A549 (cell line): Measurements from ENCODE around the gene JMJD8. TPM values are rescaled to one million over a fixed set of nuclear protein-coding genes. Genes with fewer than 3 reads are reported as not detected.

Source experiments
- ATAC-seq, 2 experiments: fragments of 200-7000 bp in 1 of 2; fragments of >200 bp in 1 of 2; cut with Nextera tagmentation in 1 of 2; cut with Tn5 transposase in 1 of 2; 3 replicates each; pipeline versions ENCODE4 v1.8.0 to v1.9.1; 2018 to 2020; ENCODE audit warnings: mild to moderate bottlenecking in 1 of 2, moderate library complexity in 1 of 2
- CTCF ChIA-PET: fragments of 300-600 bp; sonication (Branson Sonifier 250); formaldehyde crosslinking; extraction: SDS; loops from one replicate; lab custom pipeline; 2021; ENCODE audit warnings: antibody characterized with exemption, inconsistent platforms; lab: Yijun Ruan, JAX
- POLR2A ChIA-PET: fragments of 350-600 bp; formaldehyde crosslinking; extraction: SDS; loops from one replicate; lab custom pipeline; 2021; ENCODE audit warnings: antibody characterized with exemption, inconsistent platforms; lab: Yijun Ruan, JAX
- DNase-seq, 2 experiments: peaks; one replicate each; pipeline versions ENCODE4 v3.0.0 to v3.0.0-alpha.2; 2011 to 2016; ENCODE audit warnings: low read depth in 1 of 2, low spot score in 1 of 2
- FAIRE-seq: peaks from 2 replicates; lab custom pipeline; 2011; peaks lifted over from hg19 to GRCh38; lab: Jason Lieb, UNC
- H3K27ac ChIP-seq, 2 experiments: fragments of >200 bp; sonication (Bioruptor Twin); formaldehyde crosslinking; 3 replicates each; pipeline ENCODE4 v1.5.1; 2016 to 2017
- H3K4me1 ChIP-seq: fragments of >200 bp; sonication (Bioruptor Twin); formaldehyde crosslinking; 3 replicates; pipeline ENCODE4 v1.6.1; 2016
- H3K4me2 ChIP-seq: fragments of >200 bp; sonication (Bioruptor Twin); formaldehyde crosslinking; 3 replicates; pipeline ENCODE4 v1.6.1; 2016
- H3K4me3 ChIP-seq: fragments of >200 bp; sonication (Bioruptor Twin); formaldehyde crosslinking; 3 replicates; pipeline ENCODE4 v1.5.1; 2016
- H3K9me3 ChIP-seq: fragments of >200 bp; sonication (Bioruptor Twin); formaldehyde crosslinking; 3 replicates; pipeline ENCODE4 v1.6.1; 2016
- EHF ChIP-seq: fragments of 250-450 bp; sonication (Bioruptor Pico); IDR thresholded peaks from 2 replicates; pipeline ENCODE4 v1.5.0; 2020; ENCODE audit warnings: mild to moderate bottlenecking
- FOXS1 ChIP-seq: fragments of 250-450 bp; sonication (Bioruptor Pico); IDR thresholded peaks from 2 replicates; pipeline ENCODE4 v1.5.0; 2020; ENCODE audit warnings: mild to moderate bottlenecking, moderate library complexity
- HDAC2 ChIP-seq: fragments of 200-600 bp; sonication (generic); IDR thresholded peaks from 2 replicates; pipeline ENCODE4 v1.6.1; 2016
- HEYL ChIP-seq: fragments of 250-450 bp; sonication (Bioruptor Pico); IDR thresholded peaks from 2 replicates; pipeline ENCODE4 v1.8.0; 2021; ENCODE audit warnings: mild to moderate bottlenecking, moderate library complexity
- JUN ChIP-seq, 2 experiments: fragments of >200 bp; sonication (Bioruptor Twin); formaldehyde crosslinking; IDR thresholded peaks; 2 replicates in 1 of 2; 3 replicates in 1 of 2; pipeline ENCODE4 v1.6.1; 2016 to 2017
- NFE2L2 ChIP-seq: fragments of 150-350 bp; conservative IDR thresholded peaks from 2 replicates; pipeline ENCODE4 v1.6.1; 2014; ENCODE audit warnings: low read length
- NPAS2 ChIP-seq: fragments of 250-450 bp; sonication (Bioruptor Pico); IDR thresholded peaks from 2 replicates; pipeline ENCODE4 v1.8.0; 2022; ENCODE audit warnings: mild to moderate bottlenecking, moderate library complexity, borderline replicate concordance
- RAD21 ChIP-seq, 2 experiments: fragments of >200 bp in 1 of 2; sonication (Bioruptor Twin) in 1 of 2; formaldehyde crosslinking in 1 of 2; IDR thresholded peaks in 1 of 2; conservative IDR thresholded peaks in 1 of 2; 2 replicates in 1 of 2; 3 replicates in 1 of 2; pipeline ENCODE4 v1.6.1; 2012 to 2018; ENCODE audit warnings: inconsistent platforms in 1 of 2
- RARB ChIP-seq: fragments of 250-450 bp; sonication (Bioruptor Pico); IDR thresholded peaks from 2 replicates; pipeline ENCODE4 v1.8.0; 2021; ENCODE audit warnings: mild to moderate bottlenecking, moderate library complexity
- RCOR1 ChIP-seq: fragments of 150-350 bp; IDR thresholded peaks from 2 replicates; pipeline ENCODE4 v1.6.1; 2014; ENCODE audit warnings: antibody characterized with exemption, low read length, low read depth
- RNF2 ChIP-seq: fragments of 200-600 bp; sonication (generic); IDR thresholded peaks from 2 replicates; pipeline ENCODE4 v1.6.1; 2016; ENCODE audit warnings: low read depth, mild to moderate bottlenecking, antibody characterized with exemption, moderate library complexity, borderline replicate concordance
- ZC3H11A ChIP-seq: fragments of 450-650 bp; IDR thresholded peaks from 2 replicates; pipeline ENCODE4 v1.6.1; 2014; ENCODE audit warnings: antibody characterized with exemption, mild to moderate bottlenecking
- WGBS: methylation state at CpG from one replicate; pipeline ENCODE4 v1.1.6; 2017; ENCODE audit errors: missing lambda C conversion rate; 5-methylcytosine and 5-hydroxymethylcytosine counted together
- polyA plus RNA-seq, 4 experiments: library from polyadenylated mRNA; depleted of rRNA in 3 of 4; stranded (reverse); fragments of >200 nt; fragmentation: RNase III in 1 of 4; extraction: RNeasy Plus Mini Kit Qiagen cat#74134 plus additional on column Dnase treatment in 1 of 4; gene quantifications; 2 replicates in 3 of 4; 3 replicates in 1 of 4; pipeline ENCODE4 v1.2.3, GENCODE V29; 2011 to 2017
- TF ChIP-seq, protein P1 (sequence below): fragments of 250-450 bp; sonication (Bioruptor Pico); IDR thresholded peaks from 2 replicates; pipeline ENCODE4 v1.5.0; 2020; ENCODE audit warnings: low read depth, mild to moderate bottlenecking, moderate library complexity
- TF ChIP-seq, protein P2 (sequence below): fragments of >200 bp; sonication (Bioruptor Twin); formaldehyde crosslinking; IDR thresholded peaks from 3 replicates; pipeline ENCODE4 v1.6.1; 2016
- TF ChIP-seq, protein P3 (sequence below): fragments of 200-600 bp; sonication (generic); IDR thresholded peaks from 2 replicates; pipeline ENCODE4 v1.6.1; 2016; ENCODE audit warnings: antibody characterized with exemption, mild to moderate bottlenecking, moderate library complexity
- TF ChIP-seq, protein P4 (sequence below): fragments of >200 bp; sonication (Bioruptor Twin); formaldehyde crosslinking; IDR thresholded peaks from 3 replicates; pipeline ENCODE4 v1.5.1; 2016
- TF ChIP-seq, protein P5 (sequence below): fragments of 150-350 bp; IDR thresholded peaks from 2 replicates; pipeline ENCODE4 v1.6.1; 2014; ENCODE audit warnings: low read depth, mild to moderate bottlenecking, low read length

JMJD8 gene
- polyA plus RNA-seq, 2 of the 4 experiments (the other 2 are of a cell fraction), result 37.5 to 72.6 TPM

DNA sequence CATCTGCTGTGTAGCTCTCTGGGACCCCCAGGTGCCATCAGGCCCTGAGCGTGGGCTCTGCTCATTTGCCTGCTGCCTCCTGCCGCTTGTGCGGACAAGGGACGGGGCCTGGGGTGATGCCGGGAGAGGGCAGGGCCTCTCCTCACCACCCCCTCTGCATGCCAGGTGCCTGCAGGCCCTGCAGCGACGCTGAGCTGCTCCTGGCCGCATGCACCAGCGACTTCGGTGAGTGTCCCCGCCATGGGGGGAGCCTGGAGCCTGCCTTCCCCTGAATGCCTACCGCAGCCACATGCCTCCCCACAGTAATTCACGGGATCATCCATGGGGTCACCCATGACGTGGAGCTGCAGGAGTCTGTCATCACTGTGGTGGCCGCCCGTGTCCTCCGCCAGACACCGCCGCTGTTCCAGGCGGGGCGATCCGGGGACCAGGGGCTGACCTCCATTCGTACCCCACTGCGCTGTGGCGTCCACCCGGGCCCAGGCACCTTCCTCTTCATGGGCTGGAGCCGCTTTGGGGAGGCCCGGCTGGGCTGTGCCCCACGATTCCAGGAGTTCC is 32.7 kb upstream of the JMJD8 start:
- peaks cover 71% of the 10 kb centered on the region for H3K4me1 ChIP-seq

More for the DNA sequence above, 32.7 kb upstream of the JMJD8 start:
- WGBS, result 94% methylated on average over 6 of the region's 29 CpGs
- ChIA-PET POLR2A (interaction anchor here (2.4 kb wide), 2 partner anchors 8 to 11 kb away, joined by 12 to 23 read pairs; partner anchors contain the start of gene CCDC78), CTCF (interaction anchor here (1.3 to 25.1 kb wide), 7 partner anchors 10 to 69 kb away, joined by 5 to 656 read pairs (median 11); partner anchors contain the start of genes ANTKMT, CCDC78, CHTF18 and CIAO3)
- Histone ChIP-seq H3K4me3 (peak overlapping the region; percentile 64), H3K4me2 (peak overlapping the region; percentile 94), H3K9me3 (no peaks in the 10 kb centered on the region), H3K27ac (peak overlapping the region; percentile 80 to 99; a peak in 5 of 6 replicates)
- FAIRE-seq, result no peak
- ATAC-seq, result no peak
- TF ChIP-seq HDAC2 (no peak), HEYL (CRISPR knock-in tag) (no peak), JUN (IDR thresholded peaks at IDR 0.05) (no peak), NFE2L2 (no peak), EHF (CRISPR knock-in tag) (no peak), RAD21 (conservative IDR thresholded peaks at IDR 0.05 in 1 of 2, IDR thresholded peaks at IDR 0.05 in 1 of 2) (no peak), RNF2 (no peak), RARB (no peak), NPAS2 (CRISPR knock-in tag) (no peak), FOXS1 (CRISPR knock-in tag) (no peak), ZC3H11A (no peak), RCOR1 (no peak)
- TF ChIP-seq, protein P1, sequence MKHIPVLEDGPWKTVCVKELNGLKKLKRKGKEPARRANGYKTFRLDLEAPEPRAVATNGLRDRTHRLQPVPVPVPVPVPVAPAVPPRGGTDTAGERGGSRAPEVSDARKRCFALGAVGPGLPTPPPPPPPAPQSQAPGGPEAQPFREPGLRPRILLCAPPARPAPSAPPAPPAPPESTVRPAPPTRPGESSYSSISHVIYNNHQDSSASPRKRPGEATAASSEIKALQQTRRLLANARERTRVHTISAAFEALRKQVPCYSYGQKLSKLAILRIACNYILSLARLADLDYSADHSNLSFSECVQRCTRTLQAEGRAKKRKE (CRISPR knock-in tag), result no peak
- TF ChIP-seq, protein P2, sequence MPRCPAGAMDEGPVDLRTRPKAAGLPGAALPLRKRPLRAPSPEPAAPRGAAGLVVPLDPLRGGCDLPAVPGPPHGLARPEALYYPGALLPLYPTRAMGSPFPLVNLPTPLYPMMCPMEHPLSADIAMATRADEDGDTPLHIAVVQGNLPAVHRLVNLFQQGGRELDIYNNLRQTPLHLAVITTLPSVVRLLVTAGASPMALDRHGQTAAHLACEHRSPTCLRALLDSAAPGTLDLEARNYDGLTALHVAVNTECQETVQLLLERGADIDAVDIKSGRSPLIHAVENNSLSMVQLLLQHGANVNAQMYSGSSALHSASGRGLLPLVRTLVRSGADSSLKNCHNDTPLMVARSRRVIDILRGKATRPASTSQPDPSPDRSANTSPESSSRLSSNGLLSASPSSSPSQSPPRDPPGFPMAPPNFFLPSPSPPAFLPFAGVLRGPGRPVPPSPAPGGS, result no peak
- TF ChIP-seq, protein P3, sequence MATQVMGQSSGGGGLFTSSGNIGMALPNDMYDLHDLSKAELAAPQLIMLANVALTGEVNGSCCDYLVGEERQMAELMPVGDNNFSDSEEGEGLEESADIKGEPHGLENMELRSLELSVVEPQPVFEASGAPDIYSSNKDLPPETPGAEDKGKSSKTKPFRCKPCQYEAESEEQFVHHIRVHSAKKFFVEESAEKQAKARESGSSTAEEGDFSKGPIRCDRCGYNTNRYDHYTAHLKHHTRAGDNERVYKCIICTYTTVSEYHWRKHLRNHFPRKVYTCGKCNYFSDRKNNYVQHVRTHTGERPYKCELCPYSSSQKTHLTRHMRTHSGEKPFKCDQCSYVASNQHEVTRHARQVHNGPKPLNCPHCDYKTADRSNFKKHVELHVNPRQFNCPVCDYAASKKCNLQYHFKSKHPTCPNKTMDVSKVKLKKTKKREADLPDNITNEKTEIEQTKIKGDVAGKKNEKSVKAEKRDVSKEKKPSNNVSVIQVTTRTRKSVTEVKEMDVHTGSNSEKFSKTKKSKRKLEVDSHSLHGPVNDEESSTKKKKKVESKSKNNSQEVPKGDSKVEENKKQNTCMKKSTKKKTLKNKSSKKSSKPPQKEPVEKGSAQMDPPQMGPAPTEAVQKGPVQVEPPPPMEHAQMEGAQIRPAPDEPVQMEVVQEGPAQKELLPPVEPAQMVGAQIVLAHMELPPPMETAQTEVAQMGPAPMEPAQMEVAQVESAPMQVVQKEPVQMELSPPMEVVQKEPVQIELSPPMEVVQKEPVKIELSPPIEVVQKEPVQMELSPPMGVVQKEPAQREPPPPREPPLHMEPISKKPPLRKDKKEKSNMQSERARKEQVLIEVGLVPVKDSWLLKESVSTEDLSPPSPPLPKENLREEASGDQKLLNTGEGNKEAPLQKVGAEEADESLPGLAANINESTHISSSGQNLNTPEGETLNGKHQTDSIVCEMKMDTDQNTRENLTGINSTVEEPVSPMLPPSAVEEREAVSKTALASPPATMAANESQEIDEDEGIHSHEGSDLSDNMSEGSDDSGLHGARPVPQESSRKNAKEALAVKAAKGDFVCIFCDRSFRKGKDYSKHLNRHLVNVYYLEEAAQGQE, result no peak
- TF ChIP-seq, protein P4, sequence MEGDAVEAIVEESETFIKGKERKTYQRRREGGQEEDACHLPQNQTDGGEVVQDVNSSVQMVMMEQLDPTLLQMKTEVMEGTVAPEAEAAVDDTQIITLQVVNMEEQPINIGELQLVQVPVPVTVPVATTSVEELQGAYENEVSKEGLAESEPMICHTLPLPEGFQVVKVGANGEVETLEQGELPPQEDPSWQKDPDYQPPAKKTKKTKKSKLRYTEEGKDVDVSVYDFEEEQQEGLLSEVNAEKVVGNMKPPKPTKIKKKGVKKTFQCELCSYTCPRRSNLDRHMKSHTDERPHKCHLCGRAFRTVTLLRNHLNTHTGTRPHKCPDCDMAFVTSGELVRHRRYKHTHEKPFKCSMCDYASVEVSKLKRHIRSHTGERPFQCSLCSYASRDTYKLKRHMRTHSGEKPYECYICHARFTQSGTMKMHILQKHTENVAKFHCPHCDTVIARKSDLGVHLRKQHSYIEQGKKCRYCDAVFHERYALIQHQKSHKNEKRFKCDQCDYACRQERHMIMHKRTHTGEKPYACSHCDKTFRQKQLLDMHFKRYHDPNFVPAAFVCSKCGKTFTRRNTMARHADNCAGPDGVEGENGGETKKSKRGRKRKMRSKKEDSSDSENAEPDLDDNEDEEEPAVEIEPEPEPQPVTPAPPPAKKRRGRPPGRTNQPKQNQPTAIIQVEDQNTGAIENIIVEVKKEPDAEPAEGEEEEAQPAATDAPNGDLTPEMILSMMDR, result no peak
- TF ChIP-seq, protein P5, sequence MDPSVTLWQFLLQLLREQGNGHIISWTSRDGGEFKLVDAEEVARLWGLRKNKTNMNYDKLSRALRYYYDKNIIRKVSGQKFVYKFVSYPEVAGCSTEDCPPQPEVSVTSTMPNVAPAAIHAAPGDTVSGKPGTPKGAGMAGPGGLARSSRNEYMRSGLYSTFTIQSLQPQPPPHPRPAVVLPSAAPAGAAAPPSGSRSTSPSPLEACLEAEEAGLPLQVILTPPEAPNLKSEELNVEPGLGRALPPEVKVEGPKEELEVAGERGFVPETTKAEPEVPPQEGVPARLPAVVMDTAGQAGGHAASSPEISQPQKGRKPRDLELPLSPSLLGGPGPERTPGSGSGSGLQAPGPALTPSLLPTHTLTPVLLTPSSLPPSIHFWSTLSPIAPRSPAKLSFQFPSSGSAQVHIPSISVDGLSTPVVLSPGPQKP, result no peak
- DNase-seq, result no peak
